SK-N-SH (cell line): Measurements from ENCODE around the gene TSPAN32.

Experiments
- EZH2phosphoT487 ChIP-seq: fragments of 200-600 bp; sonication (generic); IDR thresholded peaks from 2 replicates; pipeline ENCODE4 v1.6.1; 2017; ENCODE audit warnings: low read depth, mixed run types, mild to moderate bottlenecking, antibody characterized with exemption, moderate library complexity, borderline replicate concordance
- GATA2 ChIP-seq: sonication (generic); formaldehyde crosslinking; IDR thresholded peaks from 2 replicates; pipeline ENCODE4 v1.5.0; 2020; ENCODE audit warnings: mild to moderate bottlenecking, missing genetic modification reagents
- TCF12 ChIP-seq: IDR thresholded peaks from 2 replicates; pipeline ENCODE4 v1.4.0; 2012

DNA sequence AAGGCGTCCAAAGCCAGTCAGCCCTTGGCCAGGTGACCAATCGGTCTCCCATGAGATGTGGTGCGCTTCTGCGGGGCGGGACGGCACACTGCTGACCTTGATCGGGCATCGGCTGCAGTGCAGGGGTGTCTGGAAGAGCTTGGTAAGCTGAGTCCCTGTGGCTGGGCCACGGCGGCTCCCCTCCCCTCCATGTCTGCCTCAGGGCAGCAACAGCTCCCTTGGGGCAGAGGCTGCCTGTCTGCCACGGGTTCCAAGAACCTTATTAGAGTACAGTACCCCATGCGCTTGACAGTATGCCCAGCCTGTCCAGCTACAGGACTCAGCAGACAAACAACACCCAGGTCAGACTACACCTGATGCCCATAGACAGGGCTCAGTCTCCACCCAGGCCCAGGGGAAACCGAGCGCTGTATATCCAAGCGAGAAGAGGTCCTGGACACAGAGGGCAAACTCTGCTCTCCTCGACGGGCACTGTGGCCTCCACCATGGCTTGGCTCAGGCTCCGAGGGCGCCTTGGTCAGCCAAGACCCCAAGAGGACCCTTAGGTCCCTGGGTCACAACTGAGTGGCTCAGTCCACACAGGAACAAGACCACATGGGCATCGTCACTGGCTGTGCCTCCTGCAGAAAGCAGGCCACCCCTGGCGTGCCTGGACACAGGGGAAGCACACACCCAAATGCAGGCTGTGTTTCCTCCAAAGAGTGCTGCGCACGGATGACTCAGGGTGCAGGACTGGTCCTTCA, 18.9 kb downstream of the TSPAN32 start:
- TF ChIP-seq GATA2 (no peak), TCF12 (no peak), EZH2phosphoT487 (no peak)
